GM19463 (cell line): ENCODE data around the gene LSG1.

Experiments used
- ATAC-seq: cut with Tn5 transposase; IDR thresholded peaks from one replicate; pipeline ENCODE4 v1.9.1; 2021; ENCODE audit warnings: mild to moderate bottlenecking, moderate library complexity; ENCODE audit not compliant: unreplicated experiment

The LSG1 gene

GRCh38 chr3:194687638-194688199, 15.7 kb upstream of the LSG1 start:
- no peak for ATAC-seq

GRCh38 chr3:194686816-194687637, 15.0 kb upstream of the LSG1 start:
- ATAC-seq: no peak

- no peak for ATAC-seq
Observed at GRCh38 chr3:194686414-194686815, 14.4 kb upstream of the LSG1 start.

DNA sequence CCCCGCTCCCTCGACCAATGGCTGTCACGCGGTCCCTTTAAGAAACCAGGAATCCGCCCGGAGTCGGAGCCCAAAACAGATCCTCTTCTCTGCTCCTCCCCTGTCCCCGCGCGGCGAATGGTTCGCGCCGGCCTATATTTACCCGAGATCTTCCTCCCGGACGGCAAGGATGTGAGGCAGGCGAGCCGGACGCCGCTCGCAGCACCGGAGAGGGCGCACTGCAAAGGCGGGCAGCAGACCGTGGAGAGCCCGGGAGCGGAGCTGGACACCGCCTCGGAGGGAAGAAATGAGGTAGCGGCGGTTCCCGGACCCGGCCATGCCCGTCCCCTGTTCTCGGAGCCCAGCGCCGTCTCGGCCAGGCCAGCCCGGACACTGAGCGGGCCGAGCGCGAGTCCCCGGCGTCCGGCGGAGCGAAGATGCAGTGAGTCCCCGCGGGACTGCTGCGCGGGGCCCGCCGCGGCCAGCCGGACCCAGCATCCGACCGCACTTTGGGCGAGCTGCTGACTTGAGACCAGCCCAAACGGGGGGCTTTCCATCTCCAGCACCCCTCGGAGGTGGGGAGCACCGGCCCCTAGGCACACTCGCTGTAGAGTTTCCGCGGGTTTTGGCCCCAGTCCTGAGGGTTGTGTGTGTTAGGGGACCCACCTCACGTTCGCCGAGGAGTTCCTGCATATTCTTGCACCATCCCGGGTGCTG, 13.9 kb upstream of the LSG1 start, which contains the start of gene FAM43A:
Gene FAM43A (plus strand): TSS at position 166 of the 696 bp plus-strand sequence. CDS start 944 bp downstream, outside the sequence.
- peak; percentile 35 for ATAC-seq

GRCh38 chr3:194685065-194685717, 13.2 kb upstream of the LSG1 start:
- ATAC-seq: no peak

GRCh38 chr3:194683380-194683779, 11.4 kb upstream of the LSG1 start:
- ATAC-seq: no peak

DNA sequence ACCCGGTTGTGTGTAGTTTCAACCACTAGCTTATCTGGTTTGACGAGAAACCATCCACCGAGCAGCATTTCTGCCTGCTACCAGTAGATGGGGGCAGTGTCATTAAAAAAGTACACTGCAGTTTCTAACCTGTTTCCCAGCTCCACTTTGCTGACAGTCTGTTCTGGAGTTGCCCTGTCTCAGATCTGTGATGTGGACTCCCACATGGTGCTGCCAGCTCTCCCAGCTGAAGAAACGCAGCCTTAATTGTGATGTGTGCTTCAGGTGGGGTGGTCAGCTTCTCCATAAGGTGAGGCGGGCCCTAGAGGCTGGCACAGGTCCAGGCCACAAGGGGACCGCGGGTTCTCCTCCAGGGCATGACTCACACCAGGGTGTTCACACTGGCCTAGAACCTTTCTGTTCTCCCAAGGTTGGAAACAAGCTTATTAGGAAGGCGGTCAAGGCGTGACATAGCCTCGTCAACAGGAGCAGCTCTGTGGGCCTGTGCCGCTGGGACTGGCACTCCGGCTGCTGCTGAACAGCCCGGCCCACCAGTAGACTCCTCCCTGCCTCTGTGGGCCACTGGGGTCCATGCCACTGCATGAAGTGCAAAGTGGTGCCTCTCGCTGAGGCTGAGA, 10.8 kb upstream of the LSG1 start:
- peak; percentile 61 for ATAC-seq

GRCh38 chr3:194682189-194682693, 10.2 kb upstream of the LSG1 start:
- ATAC-seq: no peak

DNA sequence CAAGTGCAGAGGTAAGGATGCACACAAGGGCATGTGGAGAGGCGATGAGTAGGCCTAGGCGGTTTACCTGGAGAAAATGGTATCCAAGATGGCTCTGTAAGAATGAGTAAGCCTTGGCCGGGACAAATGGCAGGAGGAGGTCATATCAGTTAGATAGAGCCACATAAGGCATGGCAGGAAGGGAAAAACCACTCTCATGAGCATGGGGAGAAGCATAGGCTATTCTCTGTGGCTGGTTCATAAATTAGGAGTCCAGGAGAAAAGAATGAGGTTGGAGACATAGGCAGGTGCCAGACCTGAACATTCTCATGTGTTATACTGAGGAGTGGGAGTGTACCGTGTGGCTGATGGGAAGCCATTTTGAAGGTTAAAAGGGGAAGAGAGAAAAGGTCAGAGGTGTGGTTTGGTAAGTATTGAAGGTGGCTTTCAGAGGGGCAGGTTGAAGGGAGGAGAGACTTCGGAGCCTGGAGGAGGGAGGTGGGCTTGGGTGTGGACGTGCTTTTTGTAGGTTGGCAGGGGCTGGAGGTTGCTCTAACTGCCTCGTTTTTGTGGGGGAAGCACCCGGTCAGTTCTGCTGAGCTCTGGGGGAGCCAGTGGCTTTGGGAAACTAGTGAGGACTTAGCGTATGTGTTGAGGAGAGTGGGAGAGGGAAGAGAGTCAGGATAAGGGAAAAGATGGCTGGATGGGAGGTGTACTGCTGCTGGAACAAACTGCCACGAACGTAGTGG, 9.1 kb upstream of the LSG1 start:
- no peak for ATAC-seq

GRCh38 chr3:194676471-194676870, 4.5 kb upstream of the LSG1 start:
- ATAC-seq: no peak

GRCh38 chr3:194675680-194676079, 3.7 kb upstream of the LSG1 start:
- ATAC-seq: no peak

DNA sequence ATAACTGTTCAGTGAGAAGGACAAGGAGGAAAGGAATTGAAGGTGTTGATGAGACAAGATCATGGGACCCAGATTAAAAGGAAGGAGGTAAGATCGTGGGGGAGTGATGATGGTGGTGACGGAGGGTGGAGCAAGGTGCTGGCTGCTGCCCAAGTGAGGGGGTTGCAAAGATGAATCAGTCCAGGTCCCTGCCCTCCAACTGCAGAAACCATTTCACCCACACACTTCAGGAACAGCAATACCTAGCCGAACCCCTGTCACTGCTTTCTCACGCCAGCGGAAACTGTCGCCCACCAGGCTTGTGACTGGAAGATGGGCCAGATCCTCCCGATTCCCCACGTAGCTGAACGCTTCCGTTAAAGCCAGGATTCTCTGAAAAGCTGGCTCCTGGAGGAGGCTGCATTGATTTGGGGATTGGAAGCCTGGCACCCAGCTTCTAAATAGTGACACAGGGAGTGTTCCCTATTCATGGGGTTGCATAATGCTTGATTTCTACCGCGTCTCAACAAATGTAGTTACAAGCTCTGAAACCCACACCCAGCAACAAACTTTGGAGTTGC, 3.2 kb upstream of the LSG1 start:
- ATAC-seq: no peak

GRCh38 chr3:194673761-194674160, 1.8 kb upstream of the LSG1 start:
- ATAC-seq: no peak

- no peak for ATAC-seq
Observed at GRCh38 chr3:194672876-194673275, 885 bp upstream of the LSG1 start.

DNA sequence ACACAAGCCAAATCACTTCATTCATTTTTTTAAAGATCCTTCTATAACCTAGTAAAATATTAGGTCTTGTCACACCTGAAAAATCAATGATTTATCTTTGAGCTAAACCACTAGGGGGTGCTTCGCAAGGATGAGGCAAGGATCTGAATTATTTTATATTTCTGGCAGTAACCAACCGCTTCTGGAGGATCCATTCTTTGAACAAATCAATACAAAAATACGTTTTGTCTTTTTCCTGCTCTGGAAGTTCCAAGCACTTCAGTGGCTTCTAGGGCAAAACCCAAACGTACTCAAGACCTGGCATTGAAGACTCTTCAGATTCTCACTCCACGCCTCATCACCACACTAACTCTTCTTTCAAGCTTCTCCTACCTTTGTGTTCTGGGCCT, 486 bp downstream of the LSG1 start:
- peak; percentile 16 for ATAC-seq

- no peak for ATAC-seq
Observed at GRCh38 chr3:194667363-194667762, 4.6 kb downstream of the LSG1 start.

DNA sequence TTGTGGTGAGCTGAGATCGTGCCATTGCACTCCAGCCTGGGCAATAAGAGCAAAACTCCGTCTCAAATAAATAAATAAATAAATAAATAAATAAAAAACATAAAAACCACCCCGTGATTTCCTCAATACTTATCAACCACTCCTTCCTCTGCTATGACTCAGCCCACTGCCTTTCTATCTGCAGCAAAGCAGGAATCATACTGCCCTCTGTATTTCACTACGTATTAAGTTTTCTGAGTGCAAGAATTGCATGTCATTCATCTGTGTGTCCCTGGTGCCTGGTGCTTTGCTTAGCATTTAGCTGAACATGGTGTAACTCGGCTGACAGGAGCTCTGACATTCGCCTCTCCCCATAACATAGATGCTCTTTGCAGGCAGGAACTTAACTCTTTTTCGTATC, 7.1 kb downstream of the LSG1 start:
- no peak for ATAC-seq

DNA sequence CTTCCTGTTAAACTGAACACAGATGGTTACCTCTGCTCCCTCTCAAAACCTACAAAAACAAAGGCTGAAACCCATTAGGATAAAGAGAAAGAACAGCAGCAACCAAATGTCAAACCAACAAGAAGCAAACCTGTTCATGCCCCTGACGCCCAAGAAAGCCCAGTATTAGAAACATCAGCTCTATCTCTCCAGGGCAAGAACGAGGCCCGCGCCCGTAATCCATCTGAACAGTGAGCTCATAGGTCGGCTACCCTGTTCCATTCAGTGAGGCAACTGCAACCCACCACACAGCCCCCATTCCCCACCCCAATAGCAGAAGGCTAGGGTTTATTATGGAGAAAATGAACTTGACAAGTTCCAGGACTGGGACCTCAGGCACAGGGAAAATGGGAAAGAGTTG, 10.0 kb downstream of the LSG1 start:
- ATAC-seq: no peak

GRCh38 chr3:194661374-194661773, 10.6 kb downstream of the LSG1 start:
- ATAC-seq: no peak

DNA sequence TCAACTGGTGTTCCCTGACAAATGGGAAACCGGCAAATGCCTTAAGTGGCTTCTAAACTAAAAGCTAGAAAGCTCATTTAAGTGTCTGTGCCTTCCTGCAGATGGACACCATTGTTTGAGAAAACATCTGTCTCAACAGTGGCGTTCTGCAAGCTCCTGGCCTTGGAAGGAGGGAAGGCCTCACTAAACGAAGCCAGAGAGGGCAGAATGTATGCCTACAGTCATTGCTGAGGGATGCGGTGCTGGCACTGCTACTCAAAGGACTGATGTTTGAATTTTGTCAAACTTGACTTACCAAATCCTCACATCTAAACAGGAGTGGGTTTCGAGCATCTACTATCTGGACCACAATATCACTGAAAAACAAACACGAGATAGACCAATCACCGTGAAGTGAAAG, 12.2 kb downstream of the LSG1 start:
- no peak for ATAC-seq
